ENCODE data around the gene CMSS1. TPM values are rescaled to one million over a fixed set of nuclear protein-coding genes. Genes with fewer than 3 reads are reported as not detected.
"Not testable (repeated sequence)": the region's sequence is repeated elsewhere in the genome, so short reads cannot be mapped to it uniquely, and the experiment has no call there.

Gene CMSS1
- total RNA-seq, 1 donor from 2014 or later = 41.1 TPM

- peaks cover 2% of the 10 kb centered on the region for H3K9me3 Mint-ChIP-seq
- TF ChIP-seq CTCF (IDR thresholded peaks at IDR 0.05) = no peak
- intact Hi-C loops (cut with micrococcal nuclease) = loop anchor here (1.0 to 10.0 kb wide), 7 partner anchors 172 to 1677 kb away; partner anchors contain the start of genes CEP97, CMSS1, PCNP and RPL24
- no peaks in the 10 kb centered on the region for H3K27me3 Mint-ChIP-seq
- H3K4me1 Mint-ChIP-seq = peaks cover 61% of the 10 kb centered on the region
- no peak for ATAC-seq (ENCODE audit: low read depth)
- H3K36me3 Mint-ChIP-seq (ENCODE audit: low read depth) = no peaks in the 10 kb centered on the region
- DNase-seq = no peak
- peak overlapping the region; percentile 81 for H3K4me3 Mint-ChIP-seq
- ChIA-PET CTCF (interaction anchor here (0.6 to 1.6 kb wide), 7 partner anchors 21 to 269 kb away, joined by 3 to 6 read pairs (median 4); no protein-coding TSS in a partner anchor), POLR2A (interaction anchor here (0.7 to 2.0 kb wide), 10 partner anchors 8 to 353 kb away, joined by 3 to 8 read pairs (median 4); partner anchors contain the start of genes CMSS1, LNP1, TBC1D23 and TOMM70)
- H3K27ac Mint-ChIP-seq = peak overlapping the region; percentile 97
Measured at GRCh38 chr3:100048248-100048647, 230.6 kb downstream of the CMSS1 start.

DNA sequence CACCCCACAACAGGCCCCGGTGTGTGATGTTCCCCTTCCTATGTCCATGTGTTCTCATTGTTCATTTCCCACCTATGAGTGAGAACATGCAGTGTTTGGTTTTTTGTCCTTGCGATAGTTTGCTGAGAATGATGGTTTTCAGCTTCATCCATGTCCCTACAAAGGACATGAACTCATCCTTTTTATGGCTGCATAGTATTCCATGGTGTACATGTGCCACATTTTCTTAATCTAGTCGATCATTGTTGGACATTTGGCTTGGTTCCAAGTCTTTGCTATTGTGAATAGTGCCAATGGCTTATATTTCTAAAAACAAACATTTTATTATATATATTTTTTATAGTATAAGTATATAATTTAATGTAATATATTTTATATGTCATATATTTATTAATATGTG, 233.9 kb downstream of the CMSS1 start:
- H3K27me3 Mint-ChIP-seq; intact Hi-C loops (cut with micrococcal nuclease); CTCF ChIA-PET; POLR2A ChIA-PET; H3K36me3 Mint-ChIP-seq (ENCODE audit: low read depth); ATAC-seq (ENCODE audit: low read depth); DNase-seq; H3K4me3 Mint-ChIP-seq; H3K27ac Mint-ChIP-seq; H3K9me3 Mint-ChIP-seq: not testable (repeated sequence)
- H3K4me1 Mint-ChIP-seq = peaks cover 28% of the 10 kb centered on the region

GRCh38 chr3:100053951-100054620, 236.4 kb downstream of the CMSS1 start:
- POLR2A ChIA-PET = no interaction called here

GRCh38 chr3:100057716-100058575, 240.3 kb downstream of the CMSS1 start:
- intact Hi-C loops (cut with micrococcal nuclease) = no loop called here
- no peaks in the 10 kb centered on the region for H3K27me3 Mint-ChIP-seq
- CTCF ChIA-PET = interaction anchor here (0.5 to 1.5 kb wide), 5 partner anchors 11 to 247 kb away, joined by 3 to 5 read pairs (median 3); no protein-coding TSS in a partner anchor
- no peak for ATAC-seq (ENCODE audit: low read depth)
- DNase-seq = no peak
- no peaks in the 10 kb centered on the region for H3K36me3 Mint-ChIP-seq (ENCODE audit: low read depth)
- no peak for TF ChIP-seq CTCF (IDR thresholded peaks at IDR 0.05)
- H3K9me3 Mint-ChIP-seq = no peaks in the 10 kb centered on the region
- POLR2A ChIA-PET = no interaction called here
- peaks cover 8% of the 10 kb centered on the region for H3K4me1 Mint-ChIP-seq
- no peak overlapping the region for H3K4me3 Mint-ChIP-seq
- no peak overlapping the region for H3K27ac Mint-ChIP-seq

More at GRCh38 chr3:100053951-100054620, 236.4 kb downstream of the CMSS1 start:
- no peak for TF ChIP-seq CTCF (IDR thresholded peaks at IDR 0.05)
- CTCF ChIA-PET = no interaction called here
- no peak overlapping the region for H3K4me3 Mint-ChIP-seq
- no peak overlapping the region for H3K27ac Mint-ChIP-seq
- intact Hi-C loops (cut with micrococcal nuclease) = no loop called here
- no peaks in the 10 kb centered on the region for H3K27me3 Mint-ChIP-seq
- H3K36me3 Mint-ChIP-seq (ENCODE audit: low read depth) = no peaks in the 10 kb centered on the region
- no peak for ATAC-seq (ENCODE audit: low read depth)
- no peak for DNase-seq
- no peaks in the 10 kb centered on the region for H3K9me3 Mint-ChIP-seq
- H3K4me1 Mint-ChIP-seq = peaks cover 4% of the 10 kb centered on the region

GRCh38 chr3:100059472-100059871, 241.8 kb downstream of the CMSS1 start:
- Mint-ChIP-seq H3K9me3 (no peaks in the 10 kb centered on the region), H3K27me3 (no peaks in the 10 kb centered on the region), H3K4me3 (no peak overlapping the region), H3K27ac (no peak overlapping the region), H3K36me3 (ENCODE audit: low read depth) (no peaks in the 10 kb centered on the region), H3K4me1 (peaks cover 8% of the 10 kb centered on the region)
- no peak for ATAC-seq (ENCODE audit: low read depth)
- DNase-seq = no peak
- intact Hi-C loops (cut with micrococcal nuclease) = no loop called here
- no peak for TF ChIP-seq CTCF (IDR thresholded peaks at IDR 0.05)
- ChIA-PET POLR2A (no interaction called here), CTCF (interaction anchor here (1.5 kb wide), 1 partner anchor 9 kb away, joined by 5 read pairs; no protein-coding TSS in a partner anchor)

Measured in activated B cell treated with CpG ODN at 0.5 μM for 24 hours (primary cell).